GM12892 (cell line): ENCODE measurements around the gene HOXB9.
A peak's percentile ranks its signal among the peaks of the same experiment; 100 is the strongest.

Source experiments
- DNase-seq: peaks from one replicate; pipeline ENCODE4 v3.0.0; 2011; ENCODE audit not compliant: insufficient read length
- FAIRE-seq: peaks from 2 replicates; lab custom pipeline; 2011; peaks lifted over from hg19 to GRCh38; lab: Jason Lieb, UNC
- POLR2A ChIP-seq: IDR thresholded peaks from 2 replicates; pipeline ENCODE4 v1.6.1; 2011; ENCODE audit warnings: low read depth, low read length, control low read depth
- POLR2AphosphoS5 ChIP-seq: IDR thresholded peaks from 2 replicates; pipeline ENCODE4 v1.6.1; 2011; ENCODE audit warnings: low read depth, low read length, control low read depth
- TAF1 ChIP-seq: IDR thresholded peaks from 2 replicates; pipeline ENCODE4 v1.6.1; 2011; ENCODE audit warnings: low read depth, mild to moderate bottlenecking, control low read depth, low read length, borderline replicate concordance

The HOXB9 gene

GRCh38 chr17:48618256-48618896, 7.8 kb downstream of the HOXB9 start:
- TF ChIP-seq POLR2AphosphoS5 (no peak), TAF1 (no peak), POLR2A (no peak)
- peak; percentile 95 for FAIRE-seq
- peak; percentile 92 for DNase-seq

GRCh38 chr17:48617471-48618255, 8.5 kb downstream of the HOXB9 start:
- DNase-seq: no peak
- no peak for TF ChIP-seq POLR2AphosphoS5
- TF ChIP-seq POLR2A: no peak
- TF ChIP-seq TAF1: no peak
- FAIRE-seq: no peak

GRCh38 chr17:48616717-48617470, 9.3 kb downstream of the HOXB9 start:
- DNase-seq: no peak
- no peak for FAIRE-seq
- TF ChIP-seq POLR2A (no peak), TAF1 (no peak), POLR2AphosphoS5 (no peak)

GRCh38 chr17:48615963-48616716, 10.0 kb downstream of the HOXB9 start:
- TF ChIP-seq POLR2A (no peak), POLR2AphosphoS5 (no peak), TAF1 (no peak)
- DNase-seq: no peak
- no peak for FAIRE-seq

- FAIRE-seq (no peak), DNase-seq (no peak)
- no peak for TF ChIP-seq POLR2A
Observed at GRCh38 chr17:48615047-48615962, 10.9 kb downstream of the HOXB9 start, which contains the start of gene HOXB8. HOXB8 (minus strand) TSS chr17:48615292; CDS start chr17:48614704, 588 bp downstream.

- peak; percentile 42 for DNase-seq
- FAIRE-seq: peak; percentile 68
- TF ChIP-seq POLR2A (no peak), POLR2AphosphoS5 (no peak), TAF1 (no peak)
Observed at GRCh38 chr17:48613862-48614694, 12.1 kb downstream of the HOXB9 start.

- peak; percentile 24 for FAIRE-seq
- DNase-seq: peak; percentile 67
- TF ChIP-seq POLR2A (no peak), POLR2AphosphoS5 (no peak), TAF1 (no peak)
Observed at GRCh38 chr17:48612854-48613691, 13.1 kb downstream of the HOXB9 start.

- TF ChIP-seq POLR2A: no peak
- no peak for TF ChIP-seq POLR2AphosphoS5
- no peak for TF ChIP-seq TAF1
- FAIRE-seq (peak; percentile 65), DNase-seq (no peak)
Observed at GRCh38 chr17:48612456-48612853, 13.7 kb downstream of the HOXB9 start.
